HG03159 (cell line): ENCODE results near the gene DEFB113.
"Not testable (repeated sequence)": the region's sequence is repeated elsewhere in the genome, so short reads cannot be mapped to it uniquely, and the experiment has no call there.

Experiments
- ATAC-seq: cut with Tn5 transposase; IDR thresholded peaks from one replicate; pipeline ENCODE4 v1.9.1; 2021; ENCODE audit warnings: mild to moderate bottlenecking, moderate library complexity; ENCODE audit not compliant: unreplicated experiment

Gene DEFB113, protein sequence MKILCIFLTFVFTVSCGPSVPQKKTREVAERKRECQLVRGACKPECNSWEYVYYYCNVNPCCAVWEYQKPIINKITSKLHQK

DNA sequence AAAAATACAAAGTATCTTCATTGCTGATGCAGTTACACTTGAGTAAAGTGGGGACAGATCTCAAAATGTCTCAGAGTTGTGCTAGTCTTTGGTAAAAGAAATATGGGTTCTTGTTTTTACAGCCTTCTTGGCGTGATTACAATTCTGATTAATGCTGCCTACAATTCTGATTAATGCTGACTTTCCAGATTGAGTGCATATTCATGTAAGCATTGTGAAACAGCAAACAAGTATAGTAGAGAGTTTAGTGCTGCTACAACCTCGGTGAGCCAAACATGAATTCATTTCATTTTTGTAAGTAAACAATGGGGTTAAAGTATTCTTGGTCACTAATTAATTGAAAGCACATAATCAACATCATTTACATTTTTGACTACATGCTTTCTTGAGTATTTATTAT, at the start of gene DEFB113:
TSS of gene DEFB113 (minus strand) at position 21 of the 400 bp plus-strand sequence. CDS start at position 21, 0 bp downstream.
- ATAC-seq, result no peak

DNA sequence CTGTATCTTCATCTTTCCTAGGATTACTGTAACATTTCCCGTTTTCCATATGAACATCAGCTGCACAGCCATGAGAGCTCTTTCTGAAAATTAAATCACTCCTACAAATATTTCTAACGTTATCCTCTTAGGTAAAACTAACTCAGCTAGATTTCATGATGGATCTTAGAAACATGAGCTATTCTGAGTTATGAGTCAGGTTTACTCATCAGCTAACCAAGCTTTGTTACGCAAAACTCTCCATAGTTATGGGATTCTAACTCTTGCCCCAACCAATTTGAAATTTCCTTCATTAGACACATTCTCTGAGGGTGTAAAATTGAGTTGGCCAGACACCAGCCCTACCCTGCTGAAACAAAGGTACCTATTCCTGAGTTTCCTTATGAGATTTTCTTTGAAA, 38.4 kb upstream of the DEFB113 start:
- ATAC-seq, result no peak

DNA sequence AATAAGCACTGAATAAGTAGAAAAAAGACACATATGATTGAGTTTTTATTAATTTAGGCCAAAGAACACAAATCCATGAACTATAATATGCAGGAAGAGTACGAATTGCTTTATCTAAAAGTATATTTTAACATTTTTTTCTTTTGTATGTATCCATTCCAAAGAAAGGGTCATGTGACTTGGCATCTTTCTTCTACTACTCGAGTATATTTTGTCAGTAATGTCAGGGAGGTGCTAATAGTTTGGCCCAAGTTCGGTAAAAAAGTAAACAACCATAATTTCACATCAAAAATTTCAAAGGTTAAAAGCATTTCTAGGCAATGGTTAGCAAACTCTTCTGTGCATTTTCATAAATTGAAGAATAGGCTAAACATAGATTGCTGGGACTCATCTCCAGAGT, 33.7 kb upstream of the DEFB113 start:
- ATAC-seq, result no peak

DNA sequence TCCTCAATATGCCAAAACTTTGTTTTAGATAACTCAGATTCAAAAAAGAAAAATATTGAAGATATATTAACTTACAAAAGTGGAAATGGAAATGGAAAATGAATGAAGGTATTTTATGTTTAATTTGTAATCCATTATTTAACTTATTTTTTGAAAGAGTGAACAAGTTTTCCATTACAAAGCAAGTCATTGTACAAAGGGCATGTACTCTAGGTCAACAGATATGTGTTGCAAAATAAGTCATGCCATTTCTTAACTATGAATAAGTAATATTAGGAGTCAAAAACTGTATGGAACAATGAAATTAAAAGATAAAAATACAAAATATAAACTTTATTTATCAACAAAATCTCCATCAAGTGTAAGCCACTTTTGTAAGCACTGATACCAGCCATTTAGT, 25.9 kb upstream of the DEFB113 start:
- ATAC-seq, result no peak

DNA sequence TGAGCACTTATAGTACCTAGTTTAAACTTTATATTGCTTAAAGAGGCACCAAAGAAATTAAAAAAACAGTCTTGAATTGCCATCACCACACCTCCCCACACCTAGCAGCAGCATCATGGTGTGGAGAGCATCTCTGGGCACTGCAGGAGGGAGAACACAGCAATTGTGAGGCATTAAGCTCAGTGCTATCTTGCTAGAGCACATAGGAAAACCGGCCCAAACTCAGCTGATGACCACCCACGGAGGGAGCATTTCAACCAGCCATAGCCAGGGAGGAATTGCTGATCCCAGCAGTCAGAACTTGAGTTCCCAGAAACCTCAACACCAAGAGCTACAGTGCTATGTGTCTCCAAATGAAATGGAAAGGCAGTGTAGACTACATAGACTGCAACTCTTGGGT, 19.5 kb upstream of the DEFB113 start:
- no peak for ATAC-seq

DNA sequence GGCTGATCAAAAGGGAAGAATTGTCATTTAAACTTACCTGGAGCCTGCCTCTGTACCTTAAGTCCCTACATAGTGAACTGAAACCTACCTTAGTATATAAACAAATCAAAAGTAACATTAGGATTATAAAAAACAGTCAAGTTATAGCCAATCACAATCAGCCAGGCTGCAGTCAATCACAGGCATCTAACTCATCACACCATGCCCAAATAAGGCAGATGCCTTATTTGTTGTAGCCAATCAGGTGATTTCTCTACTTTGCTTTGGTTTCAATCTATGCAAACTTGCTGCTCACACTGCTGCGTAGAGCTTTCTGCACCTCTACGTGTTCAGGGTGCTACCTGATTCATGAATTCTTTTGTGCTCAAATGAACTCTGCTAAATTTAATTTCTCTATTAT, 18.3 kb upstream of the DEFB113 start:
- no peak for ATAC-seq

DNA sequence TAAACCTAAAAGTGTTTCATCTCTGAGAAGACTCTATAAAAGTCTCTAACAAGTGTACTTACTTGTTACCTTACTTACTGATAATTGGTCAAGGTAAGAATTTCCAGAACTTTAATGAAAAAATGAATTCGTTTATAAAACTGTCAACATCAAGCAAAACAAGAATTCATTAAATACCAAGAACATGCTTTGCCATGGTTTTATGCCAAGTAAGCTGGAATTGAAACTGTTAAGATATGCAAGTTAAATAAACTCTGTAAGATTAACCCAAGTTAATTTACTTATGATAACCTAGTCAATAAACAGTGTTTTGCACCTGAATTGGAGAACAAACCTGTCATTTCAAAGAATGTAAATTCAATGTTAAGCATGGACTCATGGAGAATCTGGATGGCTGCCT, 17.1 kb upstream of the DEFB113 start:
- ATAC-seq, result no peak

DNA sequence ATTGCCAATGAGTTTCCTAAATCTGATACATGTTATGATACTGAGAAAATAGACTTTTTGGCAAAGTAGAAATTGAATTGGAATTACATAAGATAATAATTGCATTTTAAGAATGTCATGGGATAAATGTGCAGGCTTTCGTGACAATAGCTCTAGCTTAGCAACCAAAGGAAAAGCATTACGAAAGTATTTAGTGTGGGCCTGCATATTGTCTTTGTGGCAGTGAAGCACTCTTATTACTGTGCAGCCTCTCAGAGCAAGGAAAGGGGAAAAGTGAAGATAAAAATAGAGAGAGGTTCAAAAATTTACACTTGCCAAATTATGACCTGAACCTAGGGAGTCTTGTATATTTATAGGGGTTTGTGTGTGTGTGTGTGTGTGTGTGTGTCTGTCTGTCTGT, 12.6 kb upstream of the DEFB113 start:
- ATAC-seq, result no peak

DNA sequence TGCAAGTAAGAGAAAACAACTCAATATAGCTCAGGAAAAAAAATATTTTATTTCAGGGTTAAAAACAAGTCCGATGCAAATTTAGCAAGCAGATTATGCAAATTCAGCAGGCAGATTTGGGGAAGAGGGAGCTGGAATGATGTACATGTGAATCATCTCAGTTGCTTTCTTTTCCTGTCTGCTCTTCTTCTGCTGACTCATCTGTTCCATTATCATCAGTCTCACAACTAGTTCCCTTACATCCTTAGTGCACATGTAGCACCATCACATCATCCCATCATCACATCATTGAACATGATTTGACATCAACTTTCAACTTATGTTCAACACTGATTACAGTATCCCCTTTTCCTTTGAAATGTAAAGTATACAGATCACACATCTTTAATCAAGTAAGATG, 11.5 kb upstream of the DEFB113 start:
- ATAC-seq, result peak; percentile 60

DNA sequence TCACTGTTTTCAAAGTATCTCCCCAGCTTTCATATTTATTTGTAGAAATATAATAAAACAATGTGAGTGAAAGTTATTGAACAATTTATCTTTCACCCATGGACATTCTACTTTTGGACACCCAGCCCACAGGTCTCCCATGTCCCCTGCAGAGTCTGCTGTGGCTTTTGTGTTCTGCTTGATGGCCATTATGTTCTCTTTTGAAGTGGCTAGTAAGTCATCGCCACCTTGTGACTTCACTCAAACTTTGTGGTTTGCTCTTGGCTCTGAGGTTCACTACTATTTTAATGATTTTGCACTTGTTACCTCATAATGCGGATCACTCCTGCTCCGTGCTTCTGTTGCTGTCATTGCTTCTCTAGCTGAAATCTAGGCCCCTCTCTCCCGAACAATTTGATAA, 10.2 kb upstream of the DEFB113 start:
- ATAC-seq, result no peak

DNA sequence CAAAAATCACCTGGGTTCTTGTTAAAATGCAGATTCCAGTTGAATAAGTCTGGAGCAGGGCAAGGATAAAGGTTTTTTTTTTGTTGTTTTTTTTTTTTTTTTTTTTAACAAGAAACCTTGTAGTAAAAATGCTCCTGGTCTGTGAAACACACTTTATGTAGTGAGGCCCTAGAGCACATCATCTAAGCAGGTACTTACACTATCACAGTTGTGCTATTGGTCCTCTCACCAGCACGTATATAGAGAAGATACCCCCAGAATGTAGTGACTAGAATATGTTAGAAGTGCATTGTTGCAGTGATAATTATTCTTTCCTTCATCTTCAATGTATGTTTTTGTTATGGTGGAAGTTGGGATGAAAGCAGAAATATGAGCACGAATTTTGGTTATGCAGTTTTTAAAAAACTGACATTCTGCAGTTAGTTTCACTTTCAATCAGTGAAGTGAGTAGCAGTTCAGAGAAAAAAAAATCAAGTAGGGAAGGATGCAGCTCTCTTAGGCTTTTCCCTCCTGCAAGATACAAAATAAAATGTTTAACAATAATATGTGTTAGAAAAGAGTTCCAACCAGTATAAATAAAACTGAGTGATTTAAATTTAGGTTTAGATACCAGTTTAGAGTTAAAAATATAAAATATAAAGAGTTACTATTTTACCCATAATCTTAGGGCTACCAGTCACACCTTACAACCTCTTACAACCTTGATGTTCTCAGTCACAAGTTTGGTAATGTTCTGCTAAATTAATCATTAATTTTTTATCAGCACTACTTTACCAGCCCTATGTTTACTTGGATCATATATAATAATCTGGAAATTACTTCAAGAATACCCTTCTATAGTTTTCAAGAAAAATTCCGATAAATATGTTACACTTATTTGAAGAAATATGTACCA, 9.2 kb upstream of the DEFB113 start:
- ATAC-seq, result peak; percentile 58

DNA sequence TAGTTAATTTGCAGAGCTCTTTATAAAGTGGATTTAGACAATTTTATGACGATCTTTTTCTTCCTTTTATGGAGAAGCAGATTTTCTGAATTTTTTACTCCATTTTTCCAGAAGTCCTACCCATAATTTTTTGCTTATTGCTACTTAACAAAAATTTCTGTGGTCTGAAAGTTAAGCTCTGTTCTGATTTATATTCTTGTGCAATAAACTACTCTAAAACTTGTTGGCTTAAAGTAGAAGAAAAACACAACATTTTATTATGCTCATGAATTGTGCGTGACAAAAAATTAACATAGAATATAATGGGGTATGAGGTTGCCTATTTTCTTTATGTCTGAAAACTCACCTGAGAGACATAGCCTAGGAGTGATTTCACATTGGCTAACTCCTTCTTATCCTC, 2.6 kb downstream of the DEFB113 start:
- no peak for ATAC-seq

DNA sequence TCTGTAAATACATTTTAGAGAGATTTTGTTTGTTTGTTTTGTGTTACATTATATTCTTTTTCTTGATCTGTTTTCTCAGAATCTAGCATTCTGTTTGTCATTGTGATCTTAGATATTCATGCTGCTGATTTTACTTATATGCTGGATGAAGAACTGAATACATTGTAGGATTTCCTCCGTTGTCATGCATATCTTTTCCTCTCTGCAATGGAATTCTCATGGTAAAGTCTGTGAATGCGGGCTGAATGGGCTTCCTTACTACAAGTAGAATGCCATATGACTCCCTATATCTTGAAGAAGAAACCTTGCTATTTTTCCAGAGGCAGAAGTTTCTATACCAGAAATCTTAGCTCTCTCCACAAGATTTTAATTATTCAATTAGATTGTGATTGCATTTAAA, 3.1 kb downstream of the DEFB113 start:
- no peak for ATAC-seq

DNA sequence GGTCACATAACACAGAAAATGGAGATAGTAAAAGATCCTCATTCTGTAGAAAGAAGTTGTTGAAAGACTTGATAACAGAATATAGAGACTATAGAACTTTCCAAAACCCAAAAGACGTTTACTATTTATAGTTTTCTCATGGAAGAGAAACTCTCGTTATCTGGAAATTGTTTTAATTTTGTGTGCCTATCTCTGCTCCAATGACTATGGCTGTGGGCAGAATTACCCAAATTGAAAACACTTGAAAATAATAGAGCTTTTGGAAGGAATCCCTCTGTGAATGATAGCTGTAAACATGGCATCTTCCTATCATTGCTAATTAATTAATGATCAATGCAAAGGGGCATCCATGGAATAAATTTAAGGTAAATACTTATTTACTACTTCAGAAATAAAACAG, 5.4 kb downstream of the DEFB113 start, which contains the start of gene DEFB114:
TSS of gene DEFB114 (minus strand) at position 101 of the 400 bp plus-strand sequence. CDS start at position 42, 59 bp downstream.
- ATAC-seq, result no peak

DNA sequence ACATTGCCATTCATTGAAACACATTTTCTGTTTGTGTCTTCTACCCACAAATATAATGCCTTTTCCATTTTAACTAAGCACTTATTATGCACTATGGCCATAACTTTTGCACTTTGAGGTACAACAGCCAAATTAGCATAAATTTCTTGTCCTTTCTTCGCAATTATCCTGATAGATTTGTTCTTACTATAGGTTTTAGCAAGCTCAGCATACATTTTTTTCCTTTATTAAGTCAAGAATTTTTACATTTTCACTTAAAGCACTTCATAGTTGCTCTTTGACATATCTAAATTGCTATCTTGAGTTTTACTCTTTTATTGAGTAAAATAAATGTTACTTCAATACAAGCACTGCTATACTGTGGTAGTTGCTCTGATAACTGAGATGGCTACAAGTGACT, 11.2 kb downstream of the DEFB113 start:
- ATAC-seq, result no peak

DNA sequence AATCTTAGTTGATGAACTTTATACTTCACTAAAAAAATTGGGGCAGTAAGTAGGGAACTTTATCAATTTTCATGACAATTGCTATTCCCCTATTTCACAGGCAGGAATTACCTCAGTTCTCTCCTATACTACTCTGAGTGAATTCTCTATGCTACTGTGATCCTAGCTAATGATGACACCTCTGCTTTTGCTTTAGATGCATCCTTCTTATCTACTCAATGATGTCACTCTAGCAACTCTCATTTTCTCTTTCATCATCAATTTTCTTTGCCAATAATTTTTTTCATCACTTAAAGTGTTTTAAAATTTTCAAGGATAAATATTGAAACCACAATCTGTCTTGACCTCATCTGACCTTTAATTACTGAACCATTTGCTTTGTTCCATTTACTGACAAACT, 13.6 kb downstream of the DEFB113 start:
- ATAC-seq, result no peak

DNA sequence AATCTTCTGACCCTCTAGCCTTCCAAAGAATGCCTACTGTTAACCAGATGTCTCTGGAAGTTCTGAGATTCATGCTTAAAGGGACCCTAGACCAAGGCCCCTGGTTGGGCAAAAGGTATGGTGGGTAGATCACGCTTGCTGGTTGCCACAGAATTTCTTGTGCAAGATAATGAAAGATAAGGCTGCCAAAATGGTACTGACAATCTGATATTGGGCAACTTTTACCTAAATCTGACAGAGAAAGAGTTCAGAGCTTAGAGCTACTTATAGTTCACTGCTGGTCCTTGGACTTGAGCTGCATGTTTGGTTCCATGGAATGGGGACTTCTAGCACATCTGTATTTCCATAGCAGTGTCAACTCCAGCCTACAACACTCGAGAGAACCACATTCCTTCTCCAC, 17.5 kb downstream of the DEFB113 start:
- ATAC-seq, result no peak

DNA sequence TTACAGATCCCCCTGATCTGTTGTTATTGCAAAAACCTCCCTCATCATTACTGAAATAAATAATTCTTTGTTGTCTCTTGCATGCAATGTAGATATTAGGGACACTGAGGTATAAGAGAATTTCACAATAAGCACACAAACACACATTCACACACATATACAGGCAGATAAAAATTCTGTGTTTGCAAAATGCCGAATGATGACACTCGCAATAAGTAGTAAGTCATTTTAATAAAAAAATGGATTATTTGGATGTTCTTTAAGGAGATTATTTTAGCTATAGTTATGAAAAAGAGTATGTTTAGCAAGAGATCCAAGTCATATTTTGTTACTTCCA, 19.0 kb downstream of the DEFB113 start:
- no peak for ATAC-seq

DNA sequence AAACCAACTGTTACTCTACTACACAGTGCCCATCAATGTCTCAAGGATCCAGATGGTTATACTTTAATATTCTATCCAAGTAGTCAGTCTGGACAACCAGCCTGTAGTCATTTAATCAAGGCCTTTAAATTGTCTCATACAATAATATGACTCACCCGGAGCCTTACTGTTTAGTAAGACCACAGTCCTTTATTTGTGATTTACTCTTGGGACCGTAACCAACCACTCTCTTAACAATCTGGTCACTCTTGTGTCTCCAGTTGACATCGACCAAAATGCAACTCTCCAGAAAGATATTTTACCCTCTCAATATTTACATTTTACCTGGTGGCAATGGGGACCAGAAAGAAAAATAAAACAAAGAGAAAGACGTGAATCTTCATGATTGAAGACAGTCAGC, 20.4 kb downstream of the DEFB113 start:
- ATAC-seq, result no peak

DNA sequence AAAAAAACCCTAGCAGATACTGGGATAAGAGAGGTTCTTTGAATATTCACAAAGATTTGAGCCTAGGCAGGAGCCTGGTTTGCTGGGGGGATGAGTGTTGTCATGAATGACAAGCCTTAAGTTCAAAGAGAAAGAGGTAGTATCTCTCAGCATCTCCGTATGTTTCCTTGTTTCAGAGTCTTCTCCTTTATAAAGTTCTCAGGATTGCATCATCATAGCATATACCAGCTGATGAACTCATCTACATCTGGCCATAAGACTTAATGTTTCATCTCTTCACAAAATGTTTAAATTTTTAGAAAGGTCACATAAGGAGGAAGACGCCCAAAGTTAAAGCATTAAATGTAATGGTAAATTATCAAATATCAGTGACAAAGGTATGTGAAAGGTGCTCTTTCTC, 22.6 kb downstream of the DEFB113 start:
- ATAC-seq, result no peak

DNA sequence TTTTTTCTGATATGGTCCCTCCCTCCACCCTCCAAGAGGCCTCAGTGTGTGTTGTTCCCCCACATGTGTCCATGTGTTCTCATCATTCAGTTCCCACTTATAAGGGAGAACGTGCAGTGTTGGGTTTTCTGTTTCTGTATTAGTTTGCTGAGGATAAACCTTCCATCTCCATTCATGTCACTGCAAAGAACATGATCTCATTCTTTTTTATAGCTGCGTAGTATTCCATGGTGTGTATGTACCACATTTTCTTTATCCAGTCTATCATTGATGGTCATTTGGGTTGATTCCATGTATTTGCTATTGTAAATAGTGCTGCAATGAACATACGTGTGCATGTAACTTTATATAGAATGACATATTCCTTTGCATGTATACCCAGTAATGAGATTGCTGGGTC, 25.4 kb downstream of the DEFB113 start:
- ATAC-seq, result not testable (repeated sequence)

DNA sequence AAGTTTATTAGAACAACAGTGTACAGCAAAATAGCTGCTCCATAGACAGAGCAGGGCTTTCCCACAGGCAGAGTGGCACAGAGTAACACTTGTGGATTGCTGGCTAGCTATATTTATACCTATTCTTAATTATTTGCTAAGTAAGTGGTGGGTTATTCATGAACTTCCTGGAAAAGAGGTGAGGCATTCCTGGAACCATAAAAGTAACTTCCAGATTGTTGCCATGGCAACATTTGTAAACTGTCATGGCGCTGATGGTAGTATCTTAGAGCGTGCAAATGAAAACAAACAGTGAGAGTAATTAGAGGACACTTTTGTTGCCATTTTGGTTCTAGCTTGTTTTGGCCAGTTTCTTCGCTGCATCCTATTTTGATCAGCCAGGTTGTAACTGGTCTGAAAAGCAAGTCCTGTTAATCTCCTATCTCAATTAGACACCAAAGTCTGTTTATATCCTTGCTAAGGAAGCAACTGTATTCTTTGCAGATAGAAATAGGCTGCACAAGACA, 29.4 kb downstream of the DEFB113 start:
- ATAC-seq, result no peak

DNA sequence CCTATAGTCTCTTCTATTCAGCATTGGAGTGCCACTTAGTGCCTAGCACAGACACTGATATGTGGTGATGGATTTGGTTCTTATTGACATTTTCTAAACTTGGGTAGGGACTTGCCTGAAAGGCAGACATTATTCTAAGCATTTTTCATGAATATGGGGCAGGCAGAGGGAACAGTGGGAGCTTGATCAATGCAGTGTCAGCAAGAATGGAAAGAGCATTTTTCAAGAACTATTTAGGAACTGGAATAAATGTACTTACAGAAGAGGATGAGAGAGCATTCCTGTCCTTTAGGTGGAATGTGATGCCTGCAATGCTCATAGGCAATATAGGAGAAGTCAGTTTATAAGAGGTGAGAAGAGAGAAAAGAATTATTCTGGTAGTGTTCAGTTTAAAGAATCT, 31.6 kb downstream of the DEFB113 start:
- no peak for ATAC-seq
